Measurements from ENCODE around the gene APC. TPM values are rescaled to one million over a fixed set of nuclear protein-coding genes. Genes with fewer than 3 reads are reported as not detected.

APC gene
- total RNA-seq, 2 donors from 2014 or later, result 58.6 to 83.7 TPM

GRCh38 chr5:112793201-112793600 is 55.5 kb downstream of the APC start:
- H3K36me3 ChIP-seq, result peaks cover 34% of the 10 kb centered on the region
- H3K27ac ChIP-seq, result no peak overlapping the region

DNA sequence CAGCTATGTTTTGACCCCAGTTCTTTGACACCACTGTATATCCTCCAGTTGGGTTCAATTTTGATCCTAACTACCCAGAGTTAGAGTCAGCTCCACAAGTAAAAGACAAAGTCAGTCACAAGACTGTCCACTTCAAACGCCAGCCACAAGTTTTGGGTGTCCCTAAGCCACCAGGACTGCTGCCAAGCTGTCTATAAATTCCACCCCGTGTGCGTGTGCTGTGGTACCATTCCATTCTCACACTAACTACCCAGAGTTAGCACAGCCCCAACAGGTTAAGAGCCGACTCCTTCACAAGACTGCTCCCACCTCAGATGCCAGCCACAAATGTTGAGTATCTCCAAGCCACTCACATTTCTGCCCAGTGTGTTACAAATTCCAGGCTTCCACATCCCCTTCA is 56.7 kb downstream of the APC start:
- no peak for DNase-seq (ENCODE audit: low spot score)
- no peaks in the 10 kb centered on the region for H3K9me3 ChIP-seq
- no peak overlapping the region for H3K27ac ChIP-seq
- no peak overlapping the region for H3K4me3 ChIP-seq
- ATAC-seq (ENCODE audit: insufficient number of reproducible peaks, low FRiP score, low read depth), result no peak
- no peaks in the 10 kb centered on the region for H3K27me3 ChIP-seq (replicated peaks; ENCODE audit: insufficient read depth)
- peaks cover 34% of the 10 kb centered on the region for H3K36me3 ChIP-seq
- TF ChIP-seq, protein P1, sequence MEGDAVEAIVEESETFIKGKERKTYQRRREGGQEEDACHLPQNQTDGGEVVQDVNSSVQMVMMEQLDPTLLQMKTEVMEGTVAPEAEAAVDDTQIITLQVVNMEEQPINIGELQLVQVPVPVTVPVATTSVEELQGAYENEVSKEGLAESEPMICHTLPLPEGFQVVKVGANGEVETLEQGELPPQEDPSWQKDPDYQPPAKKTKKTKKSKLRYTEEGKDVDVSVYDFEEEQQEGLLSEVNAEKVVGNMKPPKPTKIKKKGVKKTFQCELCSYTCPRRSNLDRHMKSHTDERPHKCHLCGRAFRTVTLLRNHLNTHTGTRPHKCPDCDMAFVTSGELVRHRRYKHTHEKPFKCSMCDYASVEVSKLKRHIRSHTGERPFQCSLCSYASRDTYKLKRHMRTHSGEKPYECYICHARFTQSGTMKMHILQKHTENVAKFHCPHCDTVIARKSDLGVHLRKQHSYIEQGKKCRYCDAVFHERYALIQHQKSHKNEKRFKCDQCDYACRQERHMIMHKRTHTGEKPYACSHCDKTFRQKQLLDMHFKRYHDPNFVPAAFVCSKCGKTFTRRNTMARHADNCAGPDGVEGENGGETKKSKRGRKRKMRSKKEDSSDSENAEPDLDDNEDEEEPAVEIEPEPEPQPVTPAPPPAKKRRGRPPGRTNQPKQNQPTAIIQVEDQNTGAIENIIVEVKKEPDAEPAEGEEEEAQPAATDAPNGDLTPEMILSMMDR (IDR thresholded peaks at IDR 0.05), result no peak
- H3K4me1 ChIP-seq (ENCODE audit: control insufficient read depth in 1 of 2, low read depth in 2 of 2), result no peaks in the 10 kb centered on the region

More at GRCh38 chr5:112793201-112793600, 55.5 kb downstream of the APC start:
- ATAC-seq (ENCODE audit: insufficient number of reproducible peaks, low FRiP score, low read depth) (no peak), DNase-seq (ENCODE audit: low spot score) (no peak)
- no peak overlapping the region for H3K4me3 ChIP-seq
- no peaks in the 10 kb centered on the region for H3K27me3 ChIP-seq (replicated peaks; ENCODE audit: insufficient read depth)
- TF ChIP-seq, protein P1 (IDR thresholded peaks at IDR 0.05), result no peak
- H3K4me1 ChIP-seq (ENCODE audit: control insufficient read depth in 1 of 2, low read depth in 2 of 2), result no peaks in the 10 kb centered on the region
- H3K9me3 ChIP-seq, result no peaks in the 10 kb centered on the region

DNA sequence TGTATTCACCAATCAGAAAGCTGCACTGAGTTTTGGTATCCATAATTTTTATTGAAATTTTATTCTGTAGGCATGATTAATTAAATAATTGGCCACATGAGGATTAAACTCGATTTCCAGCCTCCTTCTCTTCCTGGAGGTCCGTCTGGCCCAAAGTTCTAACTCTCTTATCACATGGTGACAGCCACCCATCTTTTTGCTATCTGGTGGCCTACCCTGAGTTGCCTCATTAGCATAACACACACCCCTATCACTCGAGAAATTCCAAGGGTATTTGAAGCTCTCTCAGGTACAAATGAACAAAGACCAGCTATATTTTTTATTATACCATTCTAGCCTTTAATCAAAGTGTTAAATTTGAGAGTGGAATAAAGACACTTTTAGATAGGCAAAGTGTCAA is 57.7 kb downstream of the APC start:
- DNase-seq (ENCODE audit: low spot score) (no peak), ATAC-seq (ENCODE audit: insufficient number of reproducible peaks, low FRiP score, low read depth) (no peak)
- Histone ChIP-seq H3K27me3 (replicated peaks; ENCODE audit: insufficient read depth) (no peaks in the 10 kb centered on the region), H3K4me3 (no peak overlapping the region), H3K9me3 (no peaks in the 10 kb centered on the region), H3K27ac (no peak overlapping the region), H3K36me3 (peaks cover 34% of the 10 kb centered on the region), H3K4me1 (ENCODE audit: control insufficient read depth in 1 of 2, low read depth in 2 of 2) (no peaks in the 10 kb centered on the region)
- TF ChIP-seq, protein P1 (IDR thresholded peaks at IDR 0.05), result no peak

- DNase-seq (ENCODE audit: low spot score) (no peak), ATAC-seq (ENCODE audit: insufficient number of reproducible peaks, low FRiP score, low read depth) (no peak)
- Histone ChIP-seq H3K27me3 (replicated peaks; ENCODE audit: insufficient read depth) (no peaks in the 10 kb centered on the region), H3K36me3 (peaks cover 34% of the 10 kb centered on the region), H3K27ac (no peak overlapping the region), H3K4me3 (no peak overlapping the region), H3K9me3 (no peaks in the 10 kb centered on the region), H3K4me1 (ENCODE audit: control insufficient read depth in 1 of 2, low read depth in 2 of 2) (no peaks in the 10 kb centered on the region)
- TF ChIP-seq, protein P1 (IDR thresholded peaks at IDR 0.05), result no peak
Measured at GRCh38 chr5:112795944-112796678, 58.4 kb downstream of the APC start.

DNA sequence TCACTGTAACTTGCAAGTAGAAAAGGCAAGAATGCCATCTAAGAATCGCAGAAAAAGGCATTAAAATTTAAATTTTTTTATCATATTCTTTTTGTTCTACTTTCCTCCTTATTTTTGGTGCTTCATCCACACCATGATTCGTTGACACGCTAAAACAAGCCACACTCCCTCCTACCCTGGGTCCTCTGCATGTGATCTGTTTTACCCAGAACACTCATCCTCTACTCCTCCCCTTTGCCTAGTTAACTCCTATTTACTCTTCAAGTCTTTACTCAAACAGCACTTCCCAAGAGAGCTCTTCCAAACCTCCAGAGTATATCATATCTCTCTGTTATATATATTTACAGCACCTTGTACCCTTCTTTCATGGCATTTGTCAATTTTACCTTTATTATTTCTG is 62.0 kb downstream of the APC start:
- ATAC-seq (ENCODE audit: insufficient number of reproducible peaks, low FRiP score, low read depth) (no peak), DNase-seq (ENCODE audit: low spot score) (no peak)
- no peaks in the 10 kb centered on the region for H3K27me3 ChIP-seq (replicated peaks; ENCODE audit: insufficient read depth)
- no peak overlapping the region for H3K27ac ChIP-seq
- H3K4me3 ChIP-seq, result no peak overlapping the region
- no peaks in the 10 kb centered on the region for H3K4me1 ChIP-seq (ENCODE audit: control insufficient read depth in 1 of 2, low read depth in 2 of 2)
- TF ChIP-seq, protein P1 (IDR thresholded peaks at IDR 0.05), result no peak
- H3K36me3 ChIP-seq, result peaks cover 18% of the 10 kb centered on the region
- no peaks in the 10 kb centered on the region for H3K9me3 ChIP-seq
